ENCODE data around the gene DUSP9. TPM values are rescaled to one million over a fixed set of nuclear protein-coding genes. Genes with fewer than 3 reads are reported as not detected.
"Not testable (repeated sequence)": the region's sequence is repeated elsewhere in the genome, so short reads cannot be mapped to it uniquely, and the experiment has no call there.

Gene DUSP9
- total RNA-seq, 2 donors from 2014 or later = 0.18 to 0.31 TPM

GRCh38 chrX:153692003-153692402 is 45.0 kb downstream of the DUSP9 start:
- H3K9me3 Mint-ChIP-seq = peaks cover 41% of the 10 kb centered on the region
- 89% methylated on average over 4 of the region's 4 CpGs; no CpG with 5 or more reads in 1 of the 2 experiments for WGBS, 2 experiments (ENCODE audit: insufficient coverage in 1 of 2, insufficient read length in 1 of 2)
- no peak overlapping the region for H3K27ac Mint-ChIP-seq
- no peaks in the 10 kb centered on the region for H3K4me1 Mint-ChIP-seq
- Histone ChIP-seq H3K36me3 (ENCODE audit: control insufficient read depth, insufficient read depth, low read length) (no peaks in the 10 kb centered on the region), H3K4me1 (ENCODE audit: control insufficient read depth, insufficient read depth, low read length) (no peaks in the 10 kb centered on the region), H3K9ac (ENCODE audit: extremely low read depth, low read length, poor library complexity, severe bottlenecking) (no peak overlapping the region), H3K9me3 (ENCODE audit: control insufficient read depth, low read length) (no peaks in the 10 kb centered on the region), H3K4me3 (ENCODE audit: low read length) (no peak overlapping the region), H3K27me3 (ENCODE audit: control insufficient read depth, insufficient read depth, low read length, poor library complexity, severe bottlenecking) (no peaks in the 10 kb centered on the region), H3K27ac (ENCODE audit: low read depth, low read length) (no peak overlapping the region)
- no peak for TF ChIP-seq CTCF (conservative IDR thresholded peaks at IDR 0.05)
- peaks cover 3% of the 10 kb centered on the region for H3K36me3 Mint-ChIP-seq (ENCODE audit: low read depth)
- no peaks in the 10 kb centered on the region for H3K27me3 Mint-ChIP-seq (ENCODE audit: insufficient read depth)
- no peak overlapping the region for H3K4me3 Mint-ChIP-seq
- DNase-seq = no peak

DNA sequence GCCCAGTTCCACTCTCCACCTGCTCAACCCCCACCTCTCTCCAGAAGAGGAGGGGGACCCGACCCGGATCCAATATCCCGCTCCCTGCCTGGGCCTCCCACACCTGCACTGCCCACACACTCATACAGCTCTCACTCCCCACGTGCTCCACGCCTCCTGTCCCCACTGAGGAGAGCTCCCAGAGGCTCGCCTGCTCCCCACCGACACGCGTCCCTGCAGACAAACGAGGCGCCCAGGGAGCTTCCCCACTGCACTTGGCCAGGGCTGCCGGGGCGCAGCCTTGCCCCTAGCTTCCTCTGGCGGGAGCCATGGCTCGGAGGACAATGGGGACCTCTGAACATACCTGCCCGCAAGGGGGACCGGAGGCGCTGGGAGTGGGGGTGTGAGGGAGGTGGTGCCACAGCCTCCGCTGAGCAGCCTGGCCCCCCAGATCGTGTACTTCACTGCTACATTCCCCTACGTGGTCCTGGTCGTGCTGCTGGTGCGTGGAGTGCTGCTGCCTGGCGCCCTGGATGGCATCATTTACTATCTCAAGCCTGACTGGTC is 45.7 kb downstream of the DUSP9 start:
- H3K27ac ChIP-seq (ENCODE audit: low read depth, low read length) = no peak overlapping the region
- no peak overlapping the region for H3K9ac ChIP-seq (ENCODE audit: extremely low read depth, low read length, poor library complexity, severe bottlenecking)
- Mint-ChIP-seq H3K4me1 (no peaks in the 10 kb centered on the region), H3K27me3 (ENCODE audit: insufficient read depth) (no peaks in the 10 kb centered on the region), H3K9me3 (peaks cover 45% of the 10 kb centered on the region), H3K4me3 (no peak overlapping the region), H3K27ac (no peak overlapping the region), H3K36me3 (ENCODE audit: low read depth) (peaks cover 3% of the 10 kb centered on the region)
- no peaks in the 10 kb centered on the region for H3K9me3 ChIP-seq (ENCODE audit: control insufficient read depth, low read length)
- H3K36me3 ChIP-seq (ENCODE audit: control insufficient read depth, insufficient read depth, low read length) = no peaks in the 10 kb centered on the region
- H3K4me1 ChIP-seq (ENCODE audit: control insufficient read depth, insufficient read depth, low read length) = no peaks in the 10 kb centered on the region
- TF ChIP-seq CTCF (conservative IDR thresholded peaks at IDR 0.05) = no peak
- WGBS, 2 experiments (ENCODE audit: insufficient coverage in 1 of 2, insufficient read length in 1 of 2) = 96% methylated on average over 20 of the region's 24 CpGs; no CpG with 5 or more reads in 1 of the 2 experiments
- H3K27me3 ChIP-seq (ENCODE audit: control insufficient read depth, insufficient read depth, low read length, poor library complexity, severe bottlenecking) = no peaks in the 10 kb centered on the region
- DNase-seq = no peak
- H3K4me3 ChIP-seq (ENCODE audit: low read length) = no peak overlapping the region

DNA sequence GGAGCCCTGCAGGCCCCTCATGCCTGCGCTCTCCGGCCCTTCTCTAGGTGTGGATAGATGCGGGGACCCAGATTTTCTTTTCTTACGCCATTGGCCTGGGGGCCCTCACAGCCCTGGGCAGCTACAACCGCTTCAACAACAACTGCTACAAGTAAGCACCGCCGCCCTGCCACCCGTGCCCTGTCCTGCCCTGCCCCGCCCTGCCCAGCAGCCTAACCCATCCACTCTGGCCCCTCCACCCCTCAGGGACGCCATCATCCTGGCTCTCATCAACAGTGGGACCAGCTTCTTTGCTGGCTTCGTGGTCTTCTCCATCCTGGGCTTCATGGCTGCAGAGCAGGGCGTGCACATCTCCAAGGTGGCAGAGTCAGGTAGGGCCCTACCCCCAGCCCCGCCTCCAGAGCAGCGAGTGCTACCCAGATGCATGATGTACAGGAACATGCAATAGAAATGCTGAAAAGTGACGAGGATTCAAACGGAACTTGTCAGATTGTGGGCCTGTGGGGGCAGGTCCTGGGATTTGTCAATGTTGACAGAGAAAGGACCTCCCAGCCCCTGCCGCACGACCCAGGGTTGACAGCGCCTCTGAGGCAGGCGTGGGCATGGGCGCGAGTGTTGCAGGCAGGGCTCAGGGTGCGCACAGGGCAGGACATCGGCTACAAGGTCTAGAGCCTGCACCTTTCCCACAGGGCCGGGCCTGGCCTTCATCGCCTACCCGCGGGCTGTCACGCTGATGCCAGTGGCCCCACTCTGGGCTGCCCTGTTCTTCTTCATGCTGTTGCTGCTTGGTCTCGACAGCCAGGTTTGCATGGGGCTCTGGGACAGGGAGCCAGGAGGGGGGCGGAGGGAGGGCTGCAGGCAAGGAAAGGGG is 46.4 kb downstream of the DUSP9 start:
- H3K4me1 ChIP-seq (ENCODE audit: control insufficient read depth, insufficient read depth, low read length) = no peaks in the 10 kb centered on the region
- H3K4me3 ChIP-seq (ENCODE audit: low read length) = no peak overlapping the region
- Mint-ChIP-seq H3K27ac (no peak overlapping the region), H3K9me3 (peaks cover 49% of the 10 kb centered on the region), H3K36me3 (ENCODE audit: low read depth) (peaks cover 3% of the 10 kb centered on the region), H3K4me1 (no peaks in the 10 kb centered on the region), H3K27me3 (ENCODE audit: insufficient read depth) (no peaks in the 10 kb centered on the region), H3K4me3 (no peak overlapping the region)
- H3K36me3 ChIP-seq (ENCODE audit: control insufficient read depth, insufficient read depth, low read length) = no peaks in the 10 kb centered on the region
- no peak for TF ChIP-seq CTCF (conservative IDR thresholded peaks at IDR 0.05)
- no peak for DNase-seq
- H3K27ac ChIP-seq (ENCODE audit: low read depth, low read length) = no peak overlapping the region
- 92% methylated on average over 27 of the region's 31 CpGs; no CpG with 5 or more reads in 1 of the 2 experiments for WGBS, 2 experiments (ENCODE audit: insufficient coverage in 1 of 2, insufficient read length in 1 of 2)
- no peaks in the 10 kb centered on the region for H3K9me3 ChIP-seq (ENCODE audit: control insufficient read depth, low read length)
- H3K9ac ChIP-seq (ENCODE audit: extremely low read depth, low read length, poor library complexity, severe bottlenecking) = no peak overlapping the region
- no peaks in the 10 kb centered on the region for H3K27me3 ChIP-seq (ENCODE audit: control insufficient read depth, insufficient read depth, low read length, poor library complexity, severe bottlenecking)

DNA sequence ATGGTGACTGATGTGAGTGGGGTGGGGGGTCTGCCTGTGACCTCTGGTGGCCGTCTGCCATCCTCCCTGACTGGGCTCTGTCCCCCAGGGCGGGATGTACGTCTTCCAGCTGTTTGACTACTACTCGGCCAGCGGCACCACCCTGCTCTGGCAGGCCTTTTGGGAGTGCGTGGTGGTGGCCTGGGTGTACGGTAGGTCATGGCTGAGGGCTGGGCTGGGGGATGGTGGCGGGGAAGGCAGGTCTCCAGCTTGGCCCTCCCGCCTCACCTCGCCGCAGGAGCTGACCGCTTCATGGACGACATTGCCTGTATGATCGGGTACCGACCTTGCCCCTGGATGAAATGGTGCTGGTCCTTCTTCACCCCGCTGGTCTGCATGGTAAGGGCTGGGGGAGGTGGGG is 47.3 kb downstream of the DUSP9 start:
- H3K27ac Mint-ChIP-seq; H3K4me3 ChIP-seq (ENCODE audit: low read length); H3K4me3 Mint-ChIP-seq; H3K4me1 Mint-ChIP-seq; H3K27me3 ChIP-seq (ENCODE audit: control insufficient read depth, insufficient read depth, low read length, poor library complexity, severe bottlenecking); H3K4me1 ChIP-seq (ENCODE audit: control insufficient read depth, insufficient read depth, low read length); H3K27ac ChIP-seq (ENCODE audit: low read depth, low read length); H3K9ac ChIP-seq (ENCODE audit: extremely low read depth, low read length, poor library complexity, severe bottlenecking); H3K36me3 ChIP-seq (ENCODE audit: control insufficient read depth, insufficient read depth, low read length); H3K9me3 ChIP-seq (ENCODE audit: control insufficient read depth, low read length); DNase-seq; H3K36me3 Mint-ChIP-seq (ENCODE audit: low read depth); H3K27me3 Mint-ChIP-seq (ENCODE audit: insufficient read depth): not testable (repeated sequence)
- 98% methylated on average over 16 of the region's 16 CpGs; no CpG with 5 or more reads in 1 of the 2 experiments for WGBS, 2 experiments (ENCODE audit: insufficient coverage in 1 of 2, insufficient read length in 1 of 2)
- peaks cover 55% of the 10 kb centered on the region for H3K9me3 Mint-ChIP-seq

Data from endodermal cell (in vitro differentiated cells).